Sigmoid colon (tissue), 7 donors: ENCODE data around the gene CBFA2T3. TPM values are rescaled to one million over a fixed set of nuclear protein-coding genes. Genes with fewer than 3 reads are reported as not detected.
"Not testable (repeated sequence)": the region's sequence is repeated elsewhere in the genome, so short reads cannot be mapped to it uniquely, and the experiment has no call there.

Experiments used
- DNase-seq: peaks from one replicate; pipeline ENCODE4 v3.0.0-alpha.2; 2019
- H3K27ac ChIP-seq, 4 donors: fragments of 200-600 bp; sonication (generic); one replicate each; pipeline ENCODE4 v1.5.1; 2016 to 2019; ENCODE audit warnings: mild to moderate bottlenecking in 1 of 4
- H3K27me3 ChIP-seq, 3 donors: fragments of 200-600 bp; sonication (generic); one replicate each; pipeline ENCODE4 v1.5.1; 2019; ENCODE audit warnings: mild to moderate bottlenecking in 1 of 3
- H3K36me3 ChIP-seq, 4 donors: fragments of 200-600 bp; sonication (generic); one replicate each; pipeline ENCODE4 v1.5.1; 2016 to 2019
- H3K4me1 ChIP-seq, 4 donors: fragments of 200-600 bp; sonication (generic); one replicate each; pipeline ENCODE4 v1.5.1; 2017 to 2019
- H3K4me3 ChIP-seq, 4 donors: fragments of 200-600 bp; sonication (generic); one replicate each; pipeline ENCODE4 v1.5.1; 2017 to 2019; ENCODE audit warnings: mild to moderate bottlenecking in 2 of 4, moderate library complexity in 1 of 4
- H3K9me3 ChIP-seq, 4 donors: fragments of 200-600 bp in 3 of 4; sonication (generic) in 3 of 4; one replicate each; pipeline versions ENCODE4 v1.5.1 to v1.6.1; 2013 to 2019
- EP300 ChIP-seq, 4 donors: sonication (generic); formaldehyde crosslinking; IDR thresholded peaks; one replicate each; pipeline ENCODE4 v1.6.1; 2017; ENCODE audit warnings: antibody characterized with exemption in 4 of 4
- POLR2A ChIP-seq, 2 donors: fragments of 450-650 bp; IDR thresholded peaks; one replicate each; pipeline ENCODE4 v1.6.1; 2016; ENCODE audit warnings: antibody characterized with exemption in 2 of 2, mild to moderate bottlenecking in 2 of 2, moderate library complexity in 2 of 2
- POLR2AphosphoS5 ChIP-seq, 4 donors: sonication (generic); formaldehyde crosslinking; IDR thresholded peaks; one replicate each; pipeline ENCODE4 v1.6.1; 2017; ENCODE audit warnings: antibody characterized with exemption in 4 of 4
- WGBS, 2 donors: extraction: QIAGEN DNeasy Blood & Tissue Kit; methylation state at CpG; one replicate each; pipeline ENCODE4 v1.1.7; 2013; 5-methylcytosine and 5-hydroxymethylcytosine counted together
- intact Hi-C: fragments of 100-400 bp; cut with DNase I; formaldehyde crosslinking; loops from one replicate; pipeline ENCODE4 v1.15.1; 2023
- polyA plus RNA-seq, 3 donors: library from polyadenylated mRNA; stranded (reverse); fragments of 200-250 nt; gene quantifications; one replicate each; pipeline ENCODE4 v1.2.3, GENCODE V29; 2013
- total RNA-seq, 4 donors: library from RNA; depleted of rRNA; stranded (reverse); fragments of >200 nt; gene quantifications; one replicate each; pipeline ENCODE4 v1.1.0, GENCODE V29; 2016
- TF ChIP-seq, protein P1 (sequence below), 4 experiments: fragments of 450-650 bp in 3 of 4; fragments of 200-600 bp in 1 of 4; IDR thresholded peaks; one replicate each; pipeline ENCODE4 v1.5.1; 2016 to 2019; ENCODE audit warnings: antibody characterized with exemption in 4 of 4, mild to moderate bottlenecking in 3 of 4, moderate library complexity in 2 of 4
- donor health status: healthy with polysubstance abuse.
- donor health status: Bipolar disorder and iron deficiency.
- donor health status: healthy.

CBFA2T3 gene
- total and polyA plus RNA-seq, 7 donors = 0.95 to 26.8 (median 4.3) TPM

DNA sequence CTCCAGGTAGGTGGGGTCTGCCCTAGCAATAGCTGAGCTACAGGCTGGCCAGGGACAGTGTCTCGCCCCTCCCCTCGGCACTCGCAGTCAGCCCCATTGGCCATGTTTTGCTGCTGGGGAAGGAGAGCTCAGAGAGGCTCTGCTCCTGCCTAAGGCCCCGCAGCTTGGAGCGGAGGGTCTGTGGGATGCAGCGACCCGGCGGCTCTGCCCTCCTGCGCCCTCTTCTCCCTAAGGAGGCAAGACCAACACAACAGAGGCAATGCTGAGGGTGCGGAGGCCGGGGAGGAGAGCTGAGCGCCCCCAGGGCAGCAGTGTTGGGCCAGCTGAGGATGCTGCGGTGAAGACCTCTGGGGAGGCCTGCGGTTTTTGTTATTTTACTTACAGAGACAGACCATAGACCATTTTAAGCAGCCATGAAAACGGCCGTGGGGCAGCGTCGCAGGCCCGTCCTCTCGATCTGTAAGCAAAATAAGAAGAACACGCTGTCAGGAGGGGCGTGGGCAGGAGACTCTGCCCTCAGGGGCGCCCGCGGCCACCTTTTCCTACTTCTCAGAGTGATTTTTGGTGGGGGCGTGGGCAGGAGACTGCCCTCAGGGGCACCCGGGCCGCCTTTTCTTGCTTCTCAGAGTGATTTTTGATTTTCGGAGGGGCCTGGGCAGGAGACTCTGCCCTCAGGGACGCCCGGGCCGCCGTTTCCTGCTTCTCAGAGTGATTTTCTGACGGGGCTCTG is 79.1 kb downstream of the CBFA2T3 start:
- intact Hi-C loops = no loop called here
- H3K36me3 ChIP-seq = no peaks in the 10 kb centered on the region
- no peaks in the 10 kb centered on the region for H3K4me1 ChIP-seq
- H3K27me3 ChIP-seq = peaks cover 0 to 12% (median 0%) of the 10 kb centered on the region in 3 donors
- no peak for DNase-seq
- 86 to 93% methylated on average over 34 of the region's 34 CpGs for WGBS, 2 donors
- H3K27ac ChIP-seq = no peak overlapping the region
- no peak overlapping the region for H3K4me3 ChIP-seq
- TF ChIP-seq POLR2AphosphoS5 (IDR thresholded peaks at IDR 0.05) (no peak), POLR2A (IDR thresholded peaks at IDR 0.05) (no peak), EP300 (IDR thresholded peaks at IDR 0.05) (no peak)
- TF ChIP-seq, protein P1, sequence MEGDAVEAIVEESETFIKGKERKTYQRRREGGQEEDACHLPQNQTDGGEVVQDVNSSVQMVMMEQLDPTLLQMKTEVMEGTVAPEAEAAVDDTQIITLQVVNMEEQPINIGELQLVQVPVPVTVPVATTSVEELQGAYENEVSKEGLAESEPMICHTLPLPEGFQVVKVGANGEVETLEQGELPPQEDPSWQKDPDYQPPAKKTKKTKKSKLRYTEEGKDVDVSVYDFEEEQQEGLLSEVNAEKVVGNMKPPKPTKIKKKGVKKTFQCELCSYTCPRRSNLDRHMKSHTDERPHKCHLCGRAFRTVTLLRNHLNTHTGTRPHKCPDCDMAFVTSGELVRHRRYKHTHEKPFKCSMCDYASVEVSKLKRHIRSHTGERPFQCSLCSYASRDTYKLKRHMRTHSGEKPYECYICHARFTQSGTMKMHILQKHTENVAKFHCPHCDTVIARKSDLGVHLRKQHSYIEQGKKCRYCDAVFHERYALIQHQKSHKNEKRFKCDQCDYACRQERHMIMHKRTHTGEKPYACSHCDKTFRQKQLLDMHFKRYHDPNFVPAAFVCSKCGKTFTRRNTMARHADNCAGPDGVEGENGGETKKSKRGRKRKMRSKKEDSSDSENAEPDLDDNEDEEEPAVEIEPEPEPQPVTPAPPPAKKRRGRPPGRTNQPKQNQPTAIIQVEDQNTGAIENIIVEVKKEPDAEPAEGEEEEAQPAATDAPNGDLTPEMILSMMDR (IDR thresholded peaks at IDR 0.05) = no peak
- no peaks in the 10 kb centered on the region for H3K9me3 ChIP-seq

DNA sequence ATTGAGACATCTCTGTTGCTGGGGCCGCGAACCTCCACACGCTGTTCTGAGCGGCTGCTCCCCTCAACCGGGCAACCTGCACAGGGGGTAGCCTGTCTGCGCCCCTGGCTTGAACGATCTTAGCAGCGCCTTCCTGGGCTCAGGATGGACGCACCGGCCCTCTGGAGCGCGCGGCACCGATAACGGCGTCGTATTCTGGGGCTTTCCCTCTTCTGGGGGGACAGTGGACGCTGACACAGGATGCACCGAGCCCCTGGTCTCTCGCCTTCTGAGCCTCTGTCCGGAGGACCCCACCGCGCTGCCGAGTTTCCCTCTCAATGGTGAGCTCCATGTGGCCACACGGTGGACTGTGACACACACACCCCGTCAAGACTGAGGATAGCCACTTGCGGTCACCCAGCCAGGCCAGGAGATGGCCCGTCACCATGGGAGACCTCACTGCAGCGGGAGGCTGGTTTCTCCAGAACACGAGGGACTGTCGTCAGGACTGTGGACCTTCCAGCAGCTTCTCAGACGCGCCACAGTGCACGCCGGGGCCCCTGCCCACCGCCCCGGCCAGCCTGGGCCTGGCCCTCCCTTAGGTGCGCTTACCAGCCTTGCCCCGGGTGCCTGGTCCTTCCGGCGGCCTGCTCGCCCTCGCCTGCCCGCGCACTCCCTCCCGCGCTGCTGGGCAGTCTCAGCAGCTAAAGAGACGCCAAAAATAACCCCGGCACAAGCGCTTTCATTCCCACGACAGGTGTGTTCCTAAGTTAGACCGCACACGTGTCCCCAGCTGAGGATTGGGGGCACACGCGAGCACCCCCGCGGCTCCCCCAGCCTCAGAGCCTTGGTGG is 80.6 kb downstream of the CBFA2T3 start:
- TF ChIP-seq POLR2A (IDR thresholded peaks at IDR 0.05) = no peak
- TF ChIP-seq, protein P1 (IDR thresholded peaks at IDR 0.05) = no peak
- no peak for TF ChIP-seq POLR2AphosphoS5 (IDR thresholded peaks at IDR 0.05)
- TF ChIP-seq EP300 (IDR thresholded peaks at IDR 0.05) = no peak
- Histone ChIP-seq H3K27ac (no peak overlapping the region), H3K4me3 (no peak overlapping the region), H3K27me3 (peaks cover 0 to 11% (median 0%) of the 10 kb centered on the region in 3 donors), H3K9me3 (no peaks in the 10 kb centered on the region), H3K36me3 (no peaks in the 10 kb centered on the region), H3K4me1 (no peaks in the 10 kb centered on the region)
- intact Hi-C loops = no loop called here
- whole genome bisulfite sequencing, 2 donors = 88 to 93% methylated on average over 57 of the region's 57 CpGs
- DNase-seq = no peak

DNA sequence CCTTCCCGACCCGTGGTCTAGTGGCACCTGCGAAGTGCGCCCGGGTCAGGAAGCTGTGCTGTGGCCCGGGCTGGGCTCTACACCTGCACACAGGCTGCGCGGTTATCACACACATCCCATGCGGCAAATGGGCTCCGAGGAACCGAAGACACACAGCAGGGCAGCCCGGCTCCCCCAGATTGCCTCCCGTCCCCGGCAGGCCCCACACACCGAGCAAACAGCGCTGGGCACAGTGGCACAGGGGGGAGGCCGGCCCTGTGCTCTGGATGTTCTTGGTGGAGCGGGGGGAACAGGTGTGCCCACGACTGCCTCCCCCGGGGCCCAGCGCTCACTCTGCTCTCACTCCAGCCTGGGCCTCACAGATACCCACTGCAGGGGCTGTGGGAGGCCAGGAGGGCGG is 81.7 kb downstream of the CBFA2T3 start:
- Histone ChIP-seq H3K27me3 (peaks cover 0 to 6% (median 0%) of the 10 kb centered on the region in 3 donors), H3K36me3 (no peaks in the 10 kb centered on the region), H3K27ac (no peak overlapping the region), H3K4me1 (no peaks in the 10 kb centered on the region), H3K4me3 (no peak overlapping the region), H3K9me3 (no peaks in the 10 kb centered on the region)
- 88 to 91% methylated on average over 22 of the region's 22 CpGs for WGBS, 2 donors
- TF ChIP-seq EP300 (IDR thresholded peaks at IDR 0.05) (no peak), POLR2A (IDR thresholded peaks at IDR 0.05) (no peak), POLR2AphosphoS5 (IDR thresholded peaks at IDR 0.05) (no peak)
- TF ChIP-seq, protein P1 (IDR thresholded peaks at IDR 0.05) = no peak
- DNase-seq = no peak
- intact Hi-C loops = no loop called here

DNA sequence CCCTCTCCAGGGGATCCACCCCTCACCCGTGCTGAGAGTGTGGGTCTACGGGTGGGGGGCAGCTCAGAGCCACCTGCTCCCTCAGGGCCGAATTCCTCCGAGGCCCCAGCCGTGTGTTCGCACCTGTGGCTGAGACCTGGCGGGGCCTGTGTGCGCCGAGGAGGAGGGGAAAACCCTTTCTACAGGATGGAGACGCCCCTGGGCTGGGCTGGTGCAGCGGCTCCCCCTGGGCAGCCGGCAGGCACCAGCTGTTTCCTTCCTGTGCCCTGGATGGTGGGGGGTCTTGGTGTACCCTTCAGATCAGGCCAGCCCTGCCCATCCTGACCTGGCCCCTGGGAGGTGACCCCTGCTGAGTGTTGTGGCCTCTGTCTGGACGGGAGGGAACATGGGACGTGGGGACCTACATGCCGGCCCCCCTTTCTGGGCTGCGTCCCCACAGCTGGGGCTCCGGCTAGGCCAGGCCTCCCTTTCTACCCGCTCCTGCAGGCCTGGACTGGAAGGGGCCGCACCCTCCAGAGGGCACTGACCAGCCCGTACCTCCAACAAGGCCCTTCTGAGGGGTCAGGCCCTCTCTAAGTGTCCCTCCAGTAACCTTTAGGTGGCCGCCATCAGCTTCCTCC is 82.2 kb downstream of the CBFA2T3 start:
- H3K4me3 ChIP-seq = no peak overlapping the region

DNA sequence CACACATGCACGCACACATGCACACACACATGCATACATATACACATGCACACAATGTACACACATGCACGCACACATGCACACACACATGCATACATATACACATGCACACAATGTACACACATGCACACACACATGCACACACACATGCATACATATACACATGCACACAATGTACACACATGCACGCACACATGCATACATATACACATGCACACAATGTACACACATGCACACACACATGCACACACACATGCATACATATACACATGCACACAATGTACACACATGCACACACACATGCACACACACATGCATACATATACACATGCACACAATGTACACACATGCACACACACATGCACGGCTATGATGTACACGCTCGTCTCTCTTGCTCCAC is 82.7 kb downstream of the CBFA2T3 start:
- H3K36me3 ChIP-seq, H3K9me3 ChIP-seq, H3K4me3 ChIP-seq, H3K27me3 ChIP-seq, H3K4me1 ChIP-seq, intact Hi-C loops, DNase-seq, H3K27ac ChIP-seq: not testable (repeated sequence)
- 92 to 97% methylated on average over 5 of the region's 6 CpGs for WGBS, 2 donors

More for the DNA sequence above, 82.2 kb downstream of the CBFA2T3 start:
- no peak for TF ChIP-seq POLR2A (IDR thresholded peaks at IDR 0.05)
- TF ChIP-seq EP300 (IDR thresholded peaks at IDR 0.05) = no peak
- no peak for TF ChIP-seq POLR2AphosphoS5 (IDR thresholded peaks at IDR 0.05)
- TF ChIP-seq, protein P1 (IDR thresholded peaks at IDR 0.05) = no peak
- Histone ChIP-seq H3K27me3 (peaks cover 0 to 6% (median 0%) of the 10 kb centered on the region in 3 donors), H3K36me3 (no peaks in the 10 kb centered on the region), H3K27ac (no peak overlapping the region), H3K4me1 (no peaks in the 10 kb centered on the region), H3K9me3 (no peaks in the 10 kb centered on the region)
- no peak for DNase-seq
- intact Hi-C loops = no loop called here
- WGBS, 2 donors = 69 to 72% methylated on average over 21 of the region's 21 CpGs
